HCT116 (cell line): ENCODE data around the gene PLRG1. TPM values are rescaled to one million over a fixed set of nuclear protein-coding genes. Genes with fewer than 3 reads are reported as not detected.

Experiments
- ATAC-seq: fragments of 200-7000 bp; cut with Tn5 transposase; 2 replicates; pipeline ENCODE4 v1.9.1; 2020; ENCODE audit warnings: mild to moderate bottlenecking, moderate library complexity
- BruUV-seq: library from RNA; stranded (reverse); fragments of 400-500 nt; replicated peaks from 2 replicates; lab custom pipeline; 2021; lab: Mats Ljungman, UMichigan
- CTCF ChIA-PET: fragments of 300-600 bp; sonication (Branson Sonifier 250); formaldehyde crosslinking; loops from one replicate; lab custom pipeline; 2021; ENCODE audit warnings: antibody characterized with exemption; lab: Charles Lee
- POLR2A ChIA-PET: fragments of 300-600, 350-600 bp; sonication (Branson Sonifier 250); formaldehyde crosslinking; loops from one replicate; lab custom pipeline; 2021; ENCODE audit warnings: antibody characterized with exemption; lab: Charles Lee
- RAD21 ChIA-PET, 2 experiments: fragments of 300-600 bp; sonication (Branson Sonifier 250); formaldehyde crosslinking; loops; one replicate each; lab custom pipeline; 2023; ENCODE audit warnings: low total read pairs in 2 of 2; ENCODE audit not compliant: uncharacterized antibody in 2 of 2, unreplicated experiment in 2 of 2, low non-redundant PET in 1 of 2; lab: Charles Lee
- DNase-seq: peaks from one replicate; pipeline ENCODE4 v3.0.0-alpha.2; 2010; ENCODE audit warnings: low read depth, low spot score
- H2AFZ ChIP-seq: fragments of 200-600 bp; shearing (Covaris generic), sonication (generic); 2 replicates; pipeline ENCODE4 v1.6.1; 2017; ENCODE audit warnings: low read depth, mixed run types, mixed read lengths, antibody characterized with exemption, low read length; ENCODE audit not compliant: poor library complexity, severe bottlenecking
- H3K27ac ChIP-seq: 2 replicates; pipeline ENCODE4 v1.5.1; 2012; ENCODE audit warnings: low read depth, low read length
- H3K27me3 ChIP-seq: fragments of 200-600 bp; sonication (generic); 2 replicates; pipeline ENCODE4 v1.6.1; 2016; ENCODE audit warnings: mixed run types, low read length, mixed read lengths; ENCODE audit not compliant: insufficient read depth
- H3K36me3 ChIP-seq, 2 experiments: fragments of 200-500 bp in 1 of 2; fragments of 200-600 bp in 1 of 2; sonication (Bioruptor generic) in 1 of 2; sonication (generic) in 1 of 2; 2 replicates each; pipeline versions ENCODE4 v1.5.1 to v1.6.1; 2014 to 2016; ENCODE audit warnings: low read length in 2 of 2, inconsistent platforms in 1 of 2, mixed read lengths in 1 of 2, mixed run types in 1 of 2; ENCODE audit not compliant: insufficient read depth in 2 of 2, control insufficient read depth in 1 of 2
- H3K4me1 ChIP-seq, 2 experiments: fragments of 200-600 bp in 1 of 2; sonication (generic) in 1 of 2; 2 replicates each; pipeline versions ENCODE4 v1.5.1 to v1.6.1; 2012 to 2017; ENCODE audit warnings: low read length in 2 of 2, inconsistent platforms in 1 of 2, mild to moderate bottlenecking in 1 of 2, mixed read lengths in 1 of 2, mixed run types in 1 of 2, moderate library complexity in 1 of 2; ENCODE audit not compliant: insufficient read depth in 2 of 2, control insufficient read depth in 1 of 2
- H3K4me2 ChIP-seq: fragments of 200-600 bp; sonication (generic); 2 replicates; pipeline ENCODE4 v1.6.1; 2017; ENCODE audit warnings: mixed run types, low read length, mixed read lengths
- H3K4me3 ChIP-seq, 2 experiments: fragments of 200-600 bp in 1 of 2; sonication (generic) in 1 of 2; replicated peaks in 1 of 2; 2 replicates each; pipeline ENCODE4 v1.5.1; 2011 to 2016; ENCODE audit warnings: low read length in 2 of 2, control low read depth in 1 of 2, low read depth in 1 of 2, mild to moderate bottlenecking in 1 of 2, mixed read lengths in 1 of 2, mixed run types in 1 of 2
- H3K79me2 ChIP-seq: fragments of 200-600 bp; sonication (generic); 2 replicates; pipeline ENCODE4 v1.6.1; 2017; ENCODE audit warnings: mild to moderate bottlenecking, mixed run types, low read length, moderate library complexity, mixed read lengths; ENCODE audit not compliant: insufficient read depth
- H3K9ac ChIP-seq: fragments of 200-600 bp; sonication (generic); 2 replicates; pipeline ENCODE4 v1.6.1; 2016; ENCODE audit warnings: low read length, mixed read lengths
- H3K9me2 ChIP-seq: fragments of 200-600 bp; sonication (generic), shearing (Covaris generic); 2 replicates; pipeline ENCODE4 v1.6.1; 2017; ENCODE audit warnings: mixed run types, mild to moderate bottlenecking, moderate library complexity; ENCODE audit not compliant: insufficient read depth
- H3K9me3 ChIP-seq, 2 experiments: fragments of 200-500 bp in 1 of 2; fragments of 200-600 bp in 1 of 2; sonication (Bioruptor generic) in 1 of 2; sonication (generic) in 1 of 2; 2 replicates each; pipeline ENCODE4 v1.6.1; 2014 to 2017; ENCODE audit warnings: low read length in 2 of 2, mixed read lengths in 2 of 2, inconsistent platforms in 1 of 2, low read depth in 1 of 2, mild to moderate bottlenecking in 1 of 2, mixed run types in 1 of 2, moderate library complexity in 1 of 2; ENCODE audit not compliant: control insufficient read depth in 1 of 2, insufficient read depth in 1 of 2
- H4K20me1 ChIP-seq: fragments of 200-600 bp; sonication (generic), shearing (Covaris generic); 2 replicates; pipeline ENCODE4 v1.6.1; 2017; ENCODE audit warnings: mixed run types, mild to moderate bottlenecking, moderate library complexity; ENCODE audit not compliant: insufficient read depth
- ATF3 ChIP-seq: IDR thresholded peaks from 2 replicates; pipeline ENCODE4 v1.6.1; 2012
- EGR1 ChIP-seq: IDR thresholded peaks from 2 replicates; pipeline ENCODE4 v1.6.1; 2012; ENCODE audit warnings: low read depth
- EZH2 ChIP-seq: fragments of 200-600 bp; sonication (generic); IDR thresholded peaks from 2 replicates; pipeline ENCODE4 v1.6.1; 2017; ENCODE audit warnings: antibody characterized with exemption, mixed run types
- JUND ChIP-seq: IDR thresholded peaks from 2 replicates; pipeline ENCODE4 v1.6.1; 2012
- POLR2AphosphoS5 ChIP-seq: IDR thresholded peaks from 2 replicates; pipeline ENCODE4 v1.6.1; 2011; ENCODE audit warnings: mild to moderate bottlenecking, low read depth, low read length, moderate library complexity
- REST ChIP-seq: IDR thresholded peaks from 2 replicates; pipeline ENCODE4 v1.6.1; 2012; ENCODE audit warnings: low read depth
- SP1 ChIP-seq: IDR thresholded peaks from 2 replicates; pipeline ENCODE4 v1.6.1; 2012; ENCODE audit warnings: low read depth
- SRF ChIP-seq: IDR thresholded peaks from 2 replicates; pipeline ENCODE4 v1.6.1; 2012; ENCODE audit warnings: low read depth
- TCF7L2 ChIP-seq: IDR thresholded peaks from 2 replicates; pipeline ENCODE4 v1.7.0; 2011; ENCODE audit warnings: borderline replicate concordance, inconsistent platforms; ENCODE audit not compliant: insufficient read depth, insufficient read length; ENCODE audit errors: extremely low read depth
- YY1 ChIP-seq: IDR thresholded peaks from 2 replicates; pipeline ENCODE4 v1.6.1; 2011; ENCODE audit warnings: low read length, low read depth, moderate library complexity, mild to moderate bottlenecking; ENCODE audit not compliant: insufficient replicate concordance; ENCODE audit errors: extremely low read depth
- ZBTB33 ChIP-seq: IDR thresholded peaks from 2 replicates; pipeline ENCODE4 v1.6.1; 2011; ENCODE audit warnings: mild to moderate bottlenecking, low read length, moderate library complexity; ENCODE audit not compliant: insufficient replicate concordance; ENCODE audit errors: extremely low read depth
- ZFX ChIP-seq: fragments of 450-650 bp; IDR thresholded peaks from 2 replicates; pipeline ENCODE4 v1.6.1; 2017
- ZNF274 ChIP-seq: fragments of 200-500 bp; sonication (Bioruptor generic); IDR thresholded peaks from 2 replicates; pipeline ENCODE4 v1.6.1; 2014; ENCODE audit warnings: mild to moderate bottlenecking, low read depth, low read length, inconsistent platforms
- intact Hi-C: fragments of 100-400 bp; cut with micrococcal nuclease; formaldehyde crosslinking; loops from 2 replicates; pipeline ENCODE4 v1.10.0; 2022
- total RNA-seq: library from RNA; stranded (reverse); gene quantifications from one replicate; pipeline ENCODE4 v1.2.1, GENCODE V29; 2021; ENCODE audit not compliant: unreplicated experiment

Gene PLRG1
- total RNA-seq, 1 experiment from 2014 or later: 141 TPM

GRCh38 chr4:154516318-154517029, 33.7 kb downstream of the PLRG1 start (continued):
- TF ChIP-seq YY1 (no peak), TCF7L2 (no peak), ZBTB33 (no peak)

- Histone ChIP-seq H3K36me3 (no peaks in the 10 kb centered on the region), H3K4me3 (no peak overlapping the region), H3K4me1 (peaks cover 0 to 2% of the 10 kb centered on the region in 2 experiments; a peak in 1 of 4 replicates), H3K79me2 (no peaks in the 10 kb centered on the region), H3K9me3 (no peaks in the 10 kb centered on the region), H3K9ac (no peak overlapping the region), H3K9me2 (no peaks in the 10 kb centered on the region), H4K20me1 (no peaks in the 10 kb centered on the region), H3K4me2 (no peak overlapping the region), H3K27me3 (no peaks in the 10 kb centered on the region), H2AFZ (no peak overlapping the region), H3K27ac (no peak overlapping the region)
- no TSS peak for BruUV-seq
- POLR2A ChIA-PET: no interaction called here
- no peak for ATAC-seq
- CTCF ChIA-PET: no interaction called here
- no peak for DNase-seq
- intact Hi-C loops: no loop called here
- RAD21 ChIA-PET: no interaction called here
- TF ChIP-seq YY1 (no peak), ZBTB33 (no peak), EZH2 (no peak), POLR2AphosphoS5 (no peak), ATF3 (no peak), EGR1 (no peak), SRF (no peak), ZNF274 (no peak), ZFX (no peak), SP1 (no peak), JUND (no peak), REST (no peak)
Measured at GRCh38 chr4:154511981-154512380, 38.2 kb downstream of the PLRG1 start.
